CD4-positive, alpha-beta memory T cell (primary cell): Measurements from ENCODE around the gene IPO13. TPM values are rescaled to one million over a fixed set of nuclear protein-coding genes. Genes with fewer than 3 reads are reported as not detected.

Experiments used
- CTCF ChIA-PET: fragments of 350-600 bp; sonication (Branson Sonifier 250); formaldehyde crosslinking; loops from one replicate; lab custom pipeline; 2021; ENCODE audit warnings: inconsistent platforms; ENCODE audit not compliant: partially characterized antibody; lab: Charles Lee
- POLR2A ChIA-PET: fragments of 350-600 bp; sonication (Branson Sonifier 250); formaldehyde crosslinking; loops from one replicate; lab custom pipeline; 2021; ENCODE audit not compliant: partially characterized antibody; lab: Charles Lee
- DNase-seq, 5 donors: peaks; one replicate each; pipeline versions ENCODE4 v3.0.0 to v3.0.0-alpha.2; 2020 to 2022; ENCODE audit warnings: mixed read lengths in 1 of 5
- H3K27ac ChIP-seq: one replicate; pipeline ENCODE4 v1.7.0; 2013; ENCODE audit warnings: low read depth, low read length
- H3K27me3 ChIP-seq: 2 replicates; pipeline ENCODE4 v1.7.0; 2013; ENCODE audit warnings: mild to moderate bottlenecking, low read length, moderate library complexity; ENCODE audit not compliant: insufficient read depth
- H3K36me3 ChIP-seq: 2 replicates; pipeline ENCODE4 v1.7.0; 2013; ENCODE audit warnings: mild to moderate bottlenecking, low read length, moderate library complexity; ENCODE audit not compliant: insufficient read depth
- H3K4me1 ChIP-seq: 2 replicates; pipeline ENCODE4 v1.7.0; 2013; ENCODE audit warnings: mild to moderate bottlenecking, low read length, moderate library complexity; ENCODE audit not compliant: insufficient read depth
- H3K4me3 ChIP-seq, 2 donors: one replicate each; pipeline ENCODE4 v1.7.0; 2013; ENCODE audit warnings: low read length in 2 of 2, mild to moderate bottlenecking in 1 of 2
- H3K9me3 ChIP-seq, 2 donors: one replicate each; pipeline ENCODE4 v1.7.0; 2013; ENCODE audit warnings: low read length in 2 of 2, control low read depth in 1 of 2; ENCODE audit not compliant: control insufficient read depth in 1 of 2
- H3K27ac Mint-ChIP-seq, 7 donors: one replicate each; pipeline ENCODE4 v1.8.0; 2020 to 2021; ENCODE audit warnings: mixed read lengths in 7 of 7, mild to moderate bottlenecking in 6 of 7, inconsistent platforms in 3 of 7, moderate library complexity in 3 of 7
- H3K27me3 Mint-ChIP-seq, 2 donors: one replicate each; pipeline ENCODE4 v1.8.0; 2020 to 2021; ENCODE audit warnings: mixed read lengths in 2 of 2
- H3K36me3 Mint-ChIP-seq, 2 donors: one replicate each; pipeline ENCODE4 v1.8.0; 2020 to 2021; ENCODE audit warnings: mixed read lengths in 2 of 2, inconsistent platforms in 1 of 2, mild to moderate bottlenecking in 1 of 2
- H3K4me1 Mint-ChIP-seq, 4 donors: one replicate each; pipeline ENCODE4 v1.8.0; 2020 to 2021; ENCODE audit warnings: mixed read lengths in 4 of 4, mild to moderate bottlenecking in 1 of 4
- H3K4me3 Mint-ChIP-seq, 8 donors: one replicate each; pipeline ENCODE4 v1.8.0; 2020 to 2021; ENCODE audit warnings: mixed read lengths in 8 of 8, mild to moderate bottlenecking in 7 of 8, moderate library complexity in 6 of 8, inconsistent platforms in 3 of 8
- H3K9me3 Mint-ChIP-seq, 8 donors: one replicate each; pipeline ENCODE4 v1.8.0; 2020 to 2021; ENCODE audit warnings: mixed read lengths in 8 of 8, mild to moderate bottlenecking in 5 of 8, inconsistent platforms in 3 of 8, moderate library complexity in 1 of 8
- intact Hi-C: fragments of 100-400 bp; cut with micrococcal nuclease; formaldehyde crosslinking; loops from one replicate; pipeline ENCODE4 v1.15.1; 2023
- polyA plus RNA-seq, 2 donors: library from polyadenylated mRNA; unstranded; fragments of 300-500 nt; fragmentation: Illumina TruSeq; gene quantifications; one replicate each; pipeline ENCODE4 v1.2.3, GENCODE V29; 2021
- total RNA-seq, 2 experiments: library from RNA; stranded (reverse); gene quantifications; one replicate each; pipeline ENCODE4 v1.2.3, GENCODE V29; 2021

The IPO13 gene
- total and polyA plus RNA-seq, 4 experiments from 2014 or later = 7.5 to 20.0 (median 17.7) TPM

DNA sequence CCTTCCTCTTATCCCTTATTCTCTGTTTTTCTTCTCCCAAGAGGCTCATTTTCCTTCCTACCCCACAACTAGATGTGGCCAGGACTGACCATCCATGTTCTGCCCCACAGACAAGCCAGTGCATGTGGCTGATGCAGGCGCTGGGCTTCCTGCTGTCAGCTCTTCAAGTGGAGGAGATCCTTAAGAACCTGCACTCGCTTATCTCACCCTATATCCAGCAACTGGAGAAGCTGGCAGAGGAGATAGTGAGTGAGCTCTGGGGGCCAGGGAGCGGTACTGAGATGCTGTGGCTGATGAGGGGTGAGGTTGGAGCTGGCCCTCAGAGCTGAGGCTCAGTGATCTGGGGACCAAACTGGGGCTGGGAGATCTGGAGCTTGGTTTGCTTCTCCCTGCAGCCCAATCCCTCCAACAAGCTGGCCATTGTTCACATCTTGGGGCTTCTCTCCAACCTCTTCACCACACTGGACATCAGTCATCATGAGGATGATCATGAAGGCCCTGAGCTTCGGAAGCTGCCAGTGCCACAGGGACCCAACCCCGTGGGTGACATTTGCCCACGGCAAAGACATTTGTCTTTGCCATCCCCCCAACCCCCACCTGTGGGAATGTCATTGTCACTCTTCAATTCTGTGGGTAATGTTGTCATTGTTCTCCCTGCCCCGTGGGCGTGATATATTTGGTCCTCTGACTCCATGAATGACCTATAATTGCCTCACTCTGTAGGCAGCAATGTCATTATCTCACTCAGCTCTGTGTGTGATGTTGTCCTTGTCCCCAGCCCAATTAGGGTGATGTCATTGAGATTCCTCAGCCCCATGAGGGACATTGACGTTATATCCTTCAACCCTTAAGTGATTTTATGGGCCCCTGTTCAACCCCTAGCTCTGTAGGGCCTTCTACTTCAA, 11.9 kb downstream of the IPO13 start:
- Histone ChIP-seq H3K4me3 (no peak overlapping the region), H3K9me3 (no peaks in the 10 kb centered on the region), H3K27me3 (no peaks in the 10 kb centered on the region), H3K4me1 (no peaks in the 10 kb centered on the region), H3K27ac (no peak overlapping the region), H3K36me3 (no peaks in the 10 kb centered on the region)
- Mint-ChIP-seq H3K36me3 (peaks cover 31 to 39% of the 10 kb centered on the region in 2 donors), H3K4me3 (no peak overlapping the region), H3K9me3 (no peaks in the 10 kb centered on the region), H3K4me1 (peaks cover 0 to 6% (median 3%) of the 10 kb centered on the region in 4 donors), H3K27me3 (no peaks in the 10 kb centered on the region), H3K27ac (peak overlapping the region in 1 of 7 donors; percentile 51)
- no peak for DNase-seq
- ChIA-PET CTCF (interaction anchor here (1.0 to 2.4 kb wide), 3 partner anchors 24 to 47 kb away, joined by 3 to 6 read pairs (median 3); no protein-coding TSS in a partner anchor), POLR2A (interaction anchor here (1.5 kb wide), 1 partner anchor 12 kb away, joined by 3 read pairs; the partner anchor contains the start of gene IPO13)
- intact Hi-C loops = no loop called here

DNA sequence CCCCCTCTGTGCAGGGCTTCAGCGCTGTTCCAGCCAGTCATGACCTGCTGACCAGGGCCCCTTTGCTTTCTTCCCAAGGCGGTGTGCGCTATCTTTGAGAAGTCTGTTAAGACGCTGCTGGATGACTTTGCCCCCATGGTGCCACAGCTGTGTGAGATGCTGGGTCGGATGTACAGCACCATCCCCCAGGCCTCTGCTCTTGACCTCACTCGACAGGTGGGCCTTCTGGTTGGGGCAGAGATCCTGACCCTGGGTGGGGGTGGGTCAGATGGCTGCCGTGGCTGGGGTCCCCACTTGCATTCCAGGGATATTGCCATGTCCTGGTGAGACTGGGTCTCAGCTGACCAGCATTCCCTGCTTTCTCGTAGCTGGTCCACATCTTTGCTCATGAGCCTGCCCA, 14.0 kb downstream of the IPO13 start:
- Histone ChIP-seq H3K36me3 (no peaks in the 10 kb centered on the region), H3K27ac (no peak overlapping the region), H3K27me3 (no peaks in the 10 kb centered on the region), H3K9me3 (no peaks in the 10 kb centered on the region), H3K4me1 (no peaks in the 10 kb centered on the region), H3K4me3 (no peak overlapping the region)
- Mint-ChIP-seq H3K4me1 (no peaks in the 10 kb centered on the region), H3K36me3 (peaks cover 31 to 38% of the 10 kb centered on the region in 2 donors), H3K27me3 (no peaks in the 10 kb centered on the region), H3K27ac (no peak overlapping the region), H3K4me3 (no peak overlapping the region), H3K9me3 (no peaks in the 10 kb centered on the region)
- no peak for DNase-seq
- intact Hi-C loops = no loop called here
- ChIA-PET POLR2A (no interaction called here), CTCF (no interaction called here)

DNA sequence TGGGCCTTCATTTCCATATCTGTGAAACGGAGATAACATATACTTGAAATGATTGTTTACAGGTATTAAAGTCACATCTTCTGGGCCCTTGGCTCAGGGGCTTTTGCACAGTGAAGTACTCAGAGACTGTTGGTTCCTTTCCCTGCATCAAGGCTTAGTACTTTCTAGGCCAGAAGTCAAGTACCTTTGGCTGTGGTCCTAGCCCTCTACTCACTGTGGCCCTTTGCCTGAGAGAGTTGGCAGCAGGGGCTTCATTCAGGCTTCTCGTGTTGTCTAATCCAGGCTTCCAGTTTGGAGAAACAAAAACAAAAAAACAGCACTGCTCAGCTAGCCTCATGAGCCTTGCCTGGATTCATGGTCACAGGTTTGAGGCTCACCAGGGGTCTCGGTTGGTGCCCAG, 14.9 kb downstream of the IPO13 start:
- Mint-ChIP-seq H3K4me1 (no peaks in the 10 kb centered on the region), H3K27me3 (no peaks in the 10 kb centered on the region), H3K36me3 (peaks cover 31 to 38% of the 10 kb centered on the region in 2 donors), H3K27ac (no peak overlapping the region), H3K4me3 (no peak overlapping the region), H3K9me3 (no peaks in the 10 kb centered on the region)
- H3K9me3 ChIP-seq = no peaks in the 10 kb centered on the region
- ChIA-PET CTCF (interaction anchor here (0.6 kb wide), 1 partner anchor 164 kb away, joined by 3 read pairs; no protein-coding TSS in a partner anchor), POLR2A (no interaction called here)
- no peaks in the 10 kb centered on the region for H3K36me3 ChIP-seq
- no peak overlapping the region for H3K27ac ChIP-seq
- intact Hi-C loops = no loop called here
- DNase-seq = no peak
- H3K4me1 ChIP-seq = no peaks in the 10 kb centered on the region
- H3K4me3 ChIP-seq = no peak overlapping the region
- no peaks in the 10 kb centered on the region for H3K27me3 ChIP-seq

DNA sequence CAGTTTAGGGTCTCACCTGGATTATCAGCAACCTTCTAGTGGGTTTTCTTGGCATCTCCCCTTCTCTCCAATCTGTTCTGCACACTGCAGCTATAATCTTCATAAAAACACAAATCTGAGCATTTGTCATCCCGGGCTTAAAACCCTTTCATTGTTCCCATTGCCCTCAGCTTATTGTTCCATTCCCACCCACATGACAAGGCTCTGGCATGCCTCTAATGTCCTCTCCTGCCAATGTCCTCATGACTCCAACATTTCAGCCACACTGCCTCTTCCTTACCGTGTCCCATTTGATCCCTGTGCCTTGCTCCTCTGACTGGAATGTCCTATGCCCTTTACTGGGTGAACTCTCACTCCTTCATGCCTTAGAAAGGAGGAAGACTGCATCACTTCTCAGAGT, 15.6 kb downstream of the IPO13 start:
- Mint-ChIP-seq H3K27ac (no peak overlapping the region), H3K36me3 (peaks cover 27 to 33% of the 10 kb centered on the region in 2 donors), H3K9me3 (no peaks in the 10 kb centered on the region), H3K27me3 (no peaks in the 10 kb centered on the region), H3K4me3 (no peak overlapping the region), H3K4me1 (no peaks in the 10 kb centered on the region)
- POLR2A ChIA-PET = no interaction called here
- no peak overlapping the region for H3K27ac ChIP-seq
- no peaks in the 10 kb centered on the region for H3K9me3 ChIP-seq
- no peaks in the 10 kb centered on the region for H3K27me3 ChIP-seq
- no peak overlapping the region for H3K4me3 ChIP-seq
- H3K36me3 ChIP-seq = no peaks in the 10 kb centered on the region
- no peak for DNase-seq
- intact Hi-C loops = no loop called here
- no peaks in the 10 kb centered on the region for H3K4me1 ChIP-seq
- CTCF ChIA-PET = interaction anchor here (0.6 kb wide), 1 partner anchor 164 kb away, joined by 3 read pairs; no protein-coding TSS in a partner anchor

DNA sequence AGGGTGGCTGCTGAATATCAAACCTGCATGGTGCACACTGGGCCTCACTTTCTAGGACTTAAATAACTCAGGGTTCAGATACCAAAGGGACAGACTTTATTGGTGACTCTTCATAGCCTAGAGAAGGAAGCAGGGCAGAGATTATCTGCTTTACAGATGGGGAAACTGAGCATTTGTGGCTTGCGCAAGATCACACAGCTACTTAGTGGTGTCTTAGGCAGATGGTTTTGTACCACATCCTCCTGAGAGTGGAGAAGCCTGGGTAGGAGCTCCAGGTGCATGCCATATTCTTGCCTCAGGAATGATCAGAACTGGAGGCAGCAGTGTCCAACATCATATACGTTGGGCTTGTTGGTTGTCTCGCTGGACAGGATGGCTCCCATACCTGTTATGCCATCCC, 16.3 kb downstream of the IPO13 start:
- intact Hi-C loops = no loop called here
- H3K27ac ChIP-seq = no peak overlapping the region
- Mint-ChIP-seq H3K9me3 (no peaks in the 10 kb centered on the region), H3K27me3 (no peaks in the 10 kb centered on the region), H3K4me1 (no peaks in the 10 kb centered on the region), H3K4me3 (no peak overlapping the region), H3K36me3 (peaks cover 23 to 30% of the 10 kb centered on the region in 2 donors), H3K27ac (no peak overlapping the region)
- H3K4me1 ChIP-seq = no peaks in the 10 kb centered on the region
- DNase-seq = no peak
- POLR2A ChIA-PET = no interaction called here
- no peaks in the 10 kb centered on the region for H3K27me3 ChIP-seq
- H3K36me3 ChIP-seq = no peaks in the 10 kb centered on the region
- CTCF ChIA-PET = no interaction called here
- no peak overlapping the region for H3K4me3 ChIP-seq
- H3K9me3 ChIP-seq = no peaks in the 10 kb centered on the region

DNA sequence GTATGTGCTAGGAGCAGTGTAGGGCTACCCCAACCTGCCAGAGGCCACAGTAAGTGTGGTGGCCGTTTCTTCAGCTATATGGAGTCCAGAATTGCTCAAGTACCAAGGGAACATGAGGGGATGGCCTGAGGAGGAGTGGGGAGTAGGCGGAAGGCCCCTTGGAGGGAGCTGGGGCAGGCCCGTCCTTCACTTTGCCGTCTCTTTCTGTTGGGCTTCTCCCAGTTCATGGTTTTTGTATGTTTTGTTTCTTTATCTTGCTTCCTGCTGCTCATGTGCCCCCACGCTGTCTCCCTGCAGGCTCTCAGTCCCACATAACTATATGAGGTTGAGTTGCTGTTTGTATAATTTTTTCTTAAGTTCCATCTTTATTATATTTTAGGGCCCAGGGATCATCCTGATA, 17.1 kb downstream of the IPO13 start:
- no peaks in the 10 kb centered on the region for H3K4me1 ChIP-seq
- H3K4me3 Mint-ChIP-seq = no peak overlapping the region
- H3K27ac ChIP-seq = no peak overlapping the region
- H3K9me3 Mint-ChIP-seq = no peaks in the 10 kb centered on the region
- no peaks in the 10 kb centered on the region for H3K36me3 ChIP-seq
- peaks cover 15 to 21% of the 10 kb centered on the region in 2 donors for H3K36me3 Mint-ChIP-seq
- ChIA-PET POLR2A (interaction anchor here (1.0 to 1.6 kb wide), 2 partner anchors 11 to 85 kb away, joined by 3 to 4 read pairs; partner anchors contain the start of gene ATP6V0B), CTCF (no interaction called here)
- H3K27me3 Mint-ChIP-seq = no peaks in the 10 kb centered on the region
- intact Hi-C loops = no loop called here
- no peak overlapping the region for H3K4me3 ChIP-seq
- DNase-seq = no peak
- H3K9me3 ChIP-seq = no peaks in the 10 kb centered on the region
- no peaks in the 10 kb centered on the region for H3K27me3 ChIP-seq
- H3K27ac Mint-ChIP-seq = no peak overlapping the region
- H3K4me1 Mint-ChIP-seq = peaks cover 0 to 1% (median 0%) of the 10 kb centered on the region in 4 donors

DNA sequence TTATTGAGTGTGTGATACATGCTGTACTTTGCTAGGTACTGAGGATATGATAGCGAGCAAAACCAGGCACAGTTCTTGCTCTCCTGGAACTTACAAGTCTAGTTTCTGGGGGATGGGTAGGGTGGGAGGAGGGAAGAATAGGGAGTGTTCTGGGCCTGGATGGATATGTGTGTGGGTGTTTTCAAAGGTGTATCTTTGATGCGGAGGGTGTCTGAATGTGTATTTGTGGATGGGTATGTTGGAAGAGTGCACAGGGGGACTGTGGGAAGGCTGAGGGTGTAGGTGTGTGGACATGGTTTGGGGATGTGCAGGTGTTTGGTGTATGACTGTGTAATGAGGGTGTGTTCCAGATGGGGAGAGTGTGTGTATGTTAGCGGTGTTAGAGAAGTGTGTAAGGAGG, 18.6 kb downstream of the IPO13 start:
- Mint-ChIP-seq H3K27me3 (no peaks in the 10 kb centered on the region), H3K9me3 (peaks cover 0 to 2% (median 0%) of the 10 kb centered on the region in 8 donors), H3K36me3 (peaks cover 11 to 24% of the 10 kb centered on the region in 2 donors), H3K4me3 (no peak overlapping the region), H3K4me1 (peaks cover 11 to 13% (median 12%) of the 10 kb centered on the region in 4 donors), H3K27ac (no peak overlapping the region)
- ChIA-PET CTCF (no interaction called here), POLR2A (no interaction called here)
- Histone ChIP-seq H3K4me3 (no peak overlapping the region), H3K27me3 (no peaks in the 10 kb centered on the region), H3K27ac (no peak overlapping the region), H3K36me3 (no peaks in the 10 kb centered on the region), H3K9me3 (no peaks in the 10 kb centered on the region), H3K4me1 (peaks cover 8% of the 10 kb centered on the region)
- intact Hi-C loops = no loop called here
- DNase-seq = no peak
